Caco-2 (cell line): ENCODE data around the gene SLC20A1. TPM values are rescaled to one million over a fixed set of nuclear protein-coding genes. Genes with fewer than 3 reads are reported as not detected.
A peak's percentile ranks its signal among the peaks of the same experiment; 100 is the strongest.

Experiments
- BruUV-seq: library from RNA; stranded (reverse); fragments of 400-500 nt; replicated peaks from 2 replicates; lab custom pipeline; 2021; lab: Mats Ljungman, UMichigan
- CTCF ChIA-PET: fragments of 300-600 bp; sonication (Branson Sonifier 250); formaldehyde crosslinking; loops from one replicate; lab custom pipeline; 2022; ENCODE audit warnings: antibody characterized with exemption; lab: Charles Lee
- POLR2A ChIA-PET: fragments of 300-600 bp; sonication (Branson Sonifier 250); formaldehyde crosslinking; loops from one replicate; lab custom pipeline; 2022; ENCODE audit warnings: antibody characterized with exemption; lab: Charles Lee
- DNase-seq, 2 experiments: peaks; one replicate each; pipeline versions ENCODE4 v3.0.0 to v3.0.0-alpha.2; 2020 to 2022
- H3K27me3 ChIP-seq: replicated peaks from 2 replicates; pipeline ENCODE4 v1.6.0; 2011; ENCODE audit warnings: low read length; ENCODE audit not compliant: control insufficient read depth, insufficient read depth
- H3K36me3 ChIP-seq: 2 replicates; pipeline ENCODE4 v1.5.1; 2011; ENCODE audit warnings: low read length; ENCODE audit not compliant: control insufficient read depth, insufficient read depth
- H3K4me1 ChIP-seq: fragments of 250-450 bp; sonication (Bioruptor Pico); 2 replicates; pipeline ENCODE4 v1.5.1; 2020; ENCODE audit warnings: mild to moderate bottlenecking
- H3K4me3 ChIP-seq: 2 replicates; pipeline ENCODE4 v1.5.1; 2011; ENCODE audit warnings: low read depth, mild to moderate bottlenecking, control low read depth, low read length
- H3K9me3 ChIP-seq: fragments of 250-450 bp; sonication (Bioruptor Pico); 2 replicates; pipeline ENCODE4 v1.5.1; 2020; ENCODE audit warnings: mild to moderate bottlenecking, moderate library complexity
- H3K27ac Mint-ChIP-seq: one replicate; pipeline ENCODE4 v1.8.0; 2022; ENCODE audit warnings: mixed read lengths; ENCODE audit not compliant: unreplicated experiment
- H3K27me3 Mint-ChIP-seq: one replicate; pipeline ENCODE4 v1.8.0; 2022; ENCODE audit warnings: mixed read lengths; ENCODE audit not compliant: insufficient read depth, unreplicated experiment
- H3K36me3 Mint-ChIP-seq: one replicate; pipeline ENCODE4 v1.8.0; 2022; ENCODE audit warnings: mild to moderate bottlenecking, mixed read lengths; ENCODE audit not compliant: insufficient read depth, unreplicated experiment
- H3K4me1 Mint-ChIP-seq: one replicate; pipeline ENCODE4 v1.8.0; 2022; ENCODE audit warnings: low read depth, mixed read lengths; ENCODE audit not compliant: unreplicated experiment
- H3K4me3 Mint-ChIP-seq: one replicate; pipeline ENCODE4 v1.8.0; 2022; ENCODE audit warnings: mild to moderate bottlenecking, moderate library complexity, mixed read lengths; ENCODE audit not compliant: unreplicated experiment
- H3K9me3 Mint-ChIP-seq: one replicate; pipeline ENCODE4 v1.8.0; 2022; ENCODE audit warnings: mixed read lengths; ENCODE audit not compliant: unreplicated experiment
- intact Hi-C: fragments of 100-400 bp; cut with micrococcal nuclease; formaldehyde crosslinking; loops from one replicate; pipeline ENCODE4 v1.10.0; 2022; ENCODE audit not compliant: unreplicated experiment
- total RNA-seq: library from RNA; stranded (reverse); gene quantifications from 2 replicates; pipeline ENCODE4 v1.2.3, GENCODE V29; 2022
- TF ChIP-seq, protein P1 (sequence below), 2 experiments: fragments of 200-600 bp in 1 of 2; IDR thresholded peaks; 1 replicate in 1 of 2; 2 replicates in 1 of 2; pipeline versions ENCODE4 v1.5.1 to v1.8.0; 2011 to 2022; ENCODE audit warnings: antibody characterized with exemption in 1 of 2, control low read depth in 1 of 2, inconsistent platforms in 1 of 2, low read depth in 1 of 2, low read length in 1 of 2, mild to moderate bottlenecking in 1 of 2, moderate library complexity in 1 of 2; ENCODE audit not compliant: insufficient read depth in 1 of 2, severe bottlenecking in 1 of 2, unreplicated experiment in 1 of 2

The SLC20A1 gene
- total RNA-seq, 1 experiment from 2014 or later = 91.1 TPM

DNA sequence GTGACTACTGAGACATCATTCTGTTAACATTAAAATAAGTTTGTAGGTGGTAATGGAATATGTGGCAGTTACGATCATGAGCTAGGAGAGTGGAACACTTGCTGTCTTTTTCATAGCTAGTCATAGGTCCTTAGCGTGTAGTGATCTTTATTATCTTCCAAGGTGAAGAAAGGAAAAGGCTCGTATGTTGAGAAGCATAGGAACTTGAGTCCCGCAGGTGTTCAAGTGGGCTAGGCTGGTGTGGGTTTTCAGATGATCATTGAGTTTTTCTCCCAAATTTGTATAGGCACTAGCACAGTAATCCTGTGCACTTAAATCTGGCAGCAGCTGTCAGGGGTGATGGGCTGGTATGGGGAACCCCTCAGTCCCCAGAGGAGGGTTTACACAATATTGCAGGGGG, 10.9 kb downstream of the SLC20A1 start:
- Mint-ChIP-seq H3K9me3 (no peaks in the 10 kb centered on the region), H3K27ac (no peak overlapping the region)
- BruUV-seq = no TSS peak

DNA sequence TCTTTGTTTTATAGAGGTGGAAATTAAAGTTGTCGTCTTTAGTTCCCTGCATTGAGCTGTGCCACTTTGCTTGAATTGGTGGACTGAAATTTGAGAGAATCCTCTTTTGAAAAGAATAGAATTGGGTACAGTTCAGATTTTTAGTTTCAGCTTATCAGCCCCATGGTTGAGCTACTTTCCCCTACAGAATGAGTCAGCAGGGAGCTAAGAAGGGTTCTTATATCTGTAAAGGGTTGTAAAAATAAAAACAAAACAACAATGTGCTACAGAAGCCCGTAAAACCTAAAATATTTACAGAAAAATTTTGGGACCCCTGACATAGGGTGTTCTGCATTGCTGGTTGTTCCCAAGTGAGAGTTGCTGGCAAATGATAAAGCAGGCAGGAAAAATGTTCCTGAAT, 12.6 kb downstream of the SLC20A1 start:
- Histone ChIP-seq H3K27me3 (no peaks in the 10 kb centered on the region), H3K4me1 (no peaks in the 10 kb centered on the region), H3K36me3 (peaks cover 10% of the 10 kb centered on the region), H3K9me3 (no peaks in the 10 kb centered on the region), H3K4me3 (no peak overlapping the region)
- no peak for DNase-seq
- ChIA-PET POLR2A (interaction anchor here (1.7 kb wide), 1 partner anchor 13 kb away, joined by 6 read pairs; the partner anchor contains the start of gene SLC20A1), CTCF (interaction anchor here (1.0 kb wide), 1 partner anchor 14 kb away, joined by 4 read pairs; no protein-coding TSS in a partner anchor)
- Mint-ChIP-seq H3K4me3 (no peak overlapping the region), H3K27ac (no peak overlapping the region), H3K36me3 (peaks cover 99% of the 10 kb centered on the region), H3K27me3 (no peaks in the 10 kb centered on the region), H3K9me3 (no peaks in the 10 kb centered on the region), H3K4me1 (peaks cover 7% of the 10 kb centered on the region)
- TF ChIP-seq, protein P1, sequence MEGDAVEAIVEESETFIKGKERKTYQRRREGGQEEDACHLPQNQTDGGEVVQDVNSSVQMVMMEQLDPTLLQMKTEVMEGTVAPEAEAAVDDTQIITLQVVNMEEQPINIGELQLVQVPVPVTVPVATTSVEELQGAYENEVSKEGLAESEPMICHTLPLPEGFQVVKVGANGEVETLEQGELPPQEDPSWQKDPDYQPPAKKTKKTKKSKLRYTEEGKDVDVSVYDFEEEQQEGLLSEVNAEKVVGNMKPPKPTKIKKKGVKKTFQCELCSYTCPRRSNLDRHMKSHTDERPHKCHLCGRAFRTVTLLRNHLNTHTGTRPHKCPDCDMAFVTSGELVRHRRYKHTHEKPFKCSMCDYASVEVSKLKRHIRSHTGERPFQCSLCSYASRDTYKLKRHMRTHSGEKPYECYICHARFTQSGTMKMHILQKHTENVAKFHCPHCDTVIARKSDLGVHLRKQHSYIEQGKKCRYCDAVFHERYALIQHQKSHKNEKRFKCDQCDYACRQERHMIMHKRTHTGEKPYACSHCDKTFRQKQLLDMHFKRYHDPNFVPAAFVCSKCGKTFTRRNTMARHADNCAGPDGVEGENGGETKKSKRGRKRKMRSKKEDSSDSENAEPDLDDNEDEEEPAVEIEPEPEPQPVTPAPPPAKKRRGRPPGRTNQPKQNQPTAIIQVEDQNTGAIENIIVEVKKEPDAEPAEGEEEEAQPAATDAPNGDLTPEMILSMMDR (IDR thresholded peaks at IDR 0.05; ENCODE audit: insufficient read depth in 1 of 2, low read depth in 1 of 2, low read length in 1 of 2, severe bottlenecking in 1 of 2, unreplicated experiment in 1 of 2) = no peak
- BruUV-seq = no TSS peak
- intact Hi-C loops = no loop called here

More for the DNA sequence above, 10.9 kb downstream of the SLC20A1 start:
- peaks cover 7% of the 10 kb centered on the region for H3K4me1 Mint-ChIP-seq
- peaks cover 99% of the 10 kb centered on the region for H3K36me3 Mint-ChIP-seq
- Histone ChIP-seq H3K4me1 (no peaks in the 10 kb centered on the region), H3K4me3 (no peak overlapping the region), H3K36me3 (peaks cover 10% of the 10 kb centered on the region), H3K27me3 (no peaks in the 10 kb centered on the region), H3K9me3 (no peaks in the 10 kb centered on the region)
- POLR2A ChIA-PET = interaction anchor here (0.6 kb wide), 1 partner anchor 66 kb away, joined by 4 read pairs; no protein-coding TSS in a partner anchor
- no peak for DNase-seq
- intact Hi-C loops = no loop called here
- TF ChIP-seq, protein P1 (IDR thresholded peaks at IDR 0.05; ENCODE audit: insufficient read depth in 1 of 2, low read depth in 1 of 2, low read length in 1 of 2, severe bottlenecking in 1 of 2, unreplicated experiment in 1 of 2) = no peak
- H3K4me3 Mint-ChIP-seq = no peak overlapping the region
- CTCF ChIA-PET = interaction anchor here (0.6 kb wide), 1 partner anchor 28 kb away, joined by 4 read pairs; no protein-coding TSS in a partner anchor
- no peaks in the 10 kb centered on the region for H3K27me3 Mint-ChIP-seq

DNA sequence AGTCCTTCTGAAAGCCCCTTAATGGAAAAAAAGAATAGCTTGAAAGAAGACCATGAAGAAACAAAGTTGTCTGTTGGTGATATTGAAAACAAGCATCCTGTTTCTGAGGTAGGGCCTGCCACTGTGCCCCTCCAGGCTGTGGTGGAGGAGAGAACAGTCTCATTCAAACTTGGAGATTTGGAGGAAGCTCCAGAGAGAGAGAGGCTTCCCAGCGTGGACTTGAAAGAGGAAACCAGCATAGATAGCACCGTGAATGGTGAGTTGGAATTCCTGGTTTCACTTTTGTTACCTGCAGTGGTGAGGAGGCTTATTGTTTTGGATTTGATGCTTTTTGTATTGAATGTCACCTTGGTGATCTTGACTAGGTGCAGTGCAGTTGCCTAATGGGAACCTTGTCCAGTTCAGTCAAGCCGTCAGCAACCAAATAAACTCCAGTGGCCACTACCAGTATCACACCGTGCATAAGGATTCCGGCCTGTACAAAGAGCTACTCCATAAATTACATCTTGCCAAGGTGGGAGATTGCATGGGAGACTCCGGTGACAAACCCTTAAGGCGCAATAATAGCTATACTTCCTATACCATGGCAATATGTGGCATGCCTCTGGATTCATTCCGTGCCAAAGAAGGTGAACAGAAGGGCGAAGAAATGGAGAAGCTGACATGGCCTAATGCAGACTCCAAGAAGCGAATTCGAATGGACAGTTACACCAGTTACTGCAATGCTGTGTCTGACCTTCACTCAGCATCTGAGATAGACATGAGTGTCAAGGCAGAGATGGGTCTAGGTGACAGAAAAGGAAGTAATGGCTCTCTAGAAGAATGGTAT, 13.3 kb downstream of the SLC20A1 start:
- no peaks in the 10 kb centered on the region for H3K9me3 ChIP-seq
- H3K27ac Mint-ChIP-seq = no peak overlapping the region
- TSS peak; percentile 2 for BruUV-seq
- peaks cover 7% of the 10 kb centered on the region for H3K4me1 Mint-ChIP-seq
- TF ChIP-seq, protein P1 (IDR thresholded peaks at IDR 0.05; ENCODE audit: insufficient read depth in 1 of 2, low read depth in 1 of 2, low read length in 1 of 2, severe bottlenecking in 1 of 2, unreplicated experiment in 1 of 2) = no peak
- DNase-seq = no peak
- no peaks in the 10 kb centered on the region for H3K4me1 ChIP-seq
- peaks cover 10% of the 10 kb centered on the region for H3K36me3 ChIP-seq
- H3K27me3 Mint-ChIP-seq = no peaks in the 10 kb centered on the region
- intact Hi-C loops = no loop called here
- POLR2A ChIA-PET = interaction anchor here (1.7 kb wide), 1 partner anchor 14 kb away, joined by 6 read pairs; the partner anchor contains the start of gene SLC20A1
- peaks cover 99% of the 10 kb centered on the region for H3K36me3 Mint-ChIP-seq
- no peak overlapping the region for H3K4me3 ChIP-seq
- no peak overlapping the region for H3K4me3 Mint-ChIP-seq
- no peaks in the 10 kb centered on the region for H3K27me3 ChIP-seq
- H3K9me3 Mint-ChIP-seq = no peaks in the 10 kb centered on the region
- CTCF ChIA-PET = interaction anchor here (1.0 kb wide), 1 partner anchor 13 kb away, joined by 4 read pairs; no protein-coding TSS in a partner anchor
